DMS79 (cell line): ENCODE data around the gene NQO2.
"Not testable (repeated sequence)": the region's sequence is repeated elsewhere in the genome, so short reads cannot be mapped to it uniquely, and the experiment has no call there.

ENCODE experiments used
- DNase-seq: peaks from one replicate; lab custom pipeline; 2025; lab: John Stamatoyannopoulos, UW

NQO2 gene

GRCh38 chr6:3037638-3038365 is 38.1 kb downstream of the NQO2 start:
- no peak for DNase-seq

GRCh38 chr6:3039384-3039783 is 39.7 kb downstream of the NQO2 start:
- peak; percentile 31 for DNase-seq

- no peak for DNase-seq
Measured at GRCh38 chr6:3041147-3041546, 41.5 kb downstream of the NQO2 start.

- no peak for DNase-seq
Measured at GRCh38 chr6:3041606-3042005, 41.9 kb downstream of the NQO2 start.

GRCh38 chr6:3045369-3045768 is 45.7 kb downstream of the NQO2 start:
- peak; percentile 22 for DNase-seq

DNA sequence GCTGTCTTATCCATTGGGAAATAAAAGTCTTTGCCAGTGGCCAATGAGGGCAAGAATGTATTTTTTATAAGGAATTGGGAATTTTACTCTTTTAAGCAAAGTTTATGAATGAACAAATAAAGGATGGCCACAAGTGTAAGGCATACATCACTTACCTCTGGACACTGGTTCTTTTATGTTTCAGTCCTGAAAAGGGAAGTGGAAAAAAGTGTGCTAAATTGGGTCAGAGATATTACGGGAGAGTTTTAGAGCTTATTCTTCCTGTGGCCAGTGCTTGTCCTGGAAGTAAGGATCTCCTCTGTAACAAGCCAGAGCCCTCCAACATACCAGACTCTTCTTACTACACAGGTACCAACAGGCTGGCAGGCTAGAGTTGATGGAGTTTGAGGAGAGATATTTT is 46.1 kb downstream of the NQO2 start:
- DNase-seq: no peak

- DNase-seq: no peak
Measured at GRCh38 chr6:3046295-3046694, 46.6 kb downstream of the NQO2 start.

DNA sequence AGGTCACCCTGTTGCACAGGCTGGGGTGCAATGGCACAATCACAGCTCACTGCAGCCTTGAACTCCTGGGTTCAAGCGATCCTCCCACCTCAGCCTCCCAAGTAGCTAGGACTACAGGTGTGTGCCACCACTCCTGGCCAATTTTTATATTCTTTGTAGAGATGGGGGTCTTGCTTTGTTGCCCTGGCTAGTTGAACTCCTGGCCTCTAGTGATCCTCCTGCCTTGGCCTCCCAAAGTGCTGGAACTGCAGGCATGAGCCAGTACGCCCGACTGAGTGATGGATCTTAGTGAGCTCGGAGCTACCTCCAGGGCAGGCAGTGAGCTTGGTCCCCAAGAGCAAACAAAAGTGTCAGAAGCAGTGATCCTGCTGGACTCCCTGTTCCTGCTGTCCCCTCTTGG is 48.3 kb downstream of the NQO2 start:
- DNase-seq: not testable (repeated sequence)

GRCh38 chr6:3052481-3053230 is 53.0 kb downstream of the NQO2 start:
- no peak for DNase-seq

DNA sequence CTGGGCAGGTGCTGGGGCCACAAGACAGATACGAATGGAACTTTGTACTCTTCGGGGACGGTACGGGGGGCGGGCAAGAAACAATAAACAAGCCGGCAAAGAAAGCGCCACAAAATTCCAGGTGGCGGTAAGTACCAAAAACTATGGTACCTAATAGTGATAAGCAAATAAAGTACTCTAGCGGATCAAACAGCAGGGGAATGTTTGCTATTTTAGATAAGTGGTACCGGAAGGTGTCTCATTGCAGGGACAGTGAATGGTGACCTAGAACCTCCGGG is 53.5 kb downstream of the NQO2 start:
- no peak for DNase-seq

- DNase-seq: peak; percentile 54
Measured at GRCh38 chr6:3054229-3055157, 54.8 kb downstream of the NQO2 start.

DNA sequence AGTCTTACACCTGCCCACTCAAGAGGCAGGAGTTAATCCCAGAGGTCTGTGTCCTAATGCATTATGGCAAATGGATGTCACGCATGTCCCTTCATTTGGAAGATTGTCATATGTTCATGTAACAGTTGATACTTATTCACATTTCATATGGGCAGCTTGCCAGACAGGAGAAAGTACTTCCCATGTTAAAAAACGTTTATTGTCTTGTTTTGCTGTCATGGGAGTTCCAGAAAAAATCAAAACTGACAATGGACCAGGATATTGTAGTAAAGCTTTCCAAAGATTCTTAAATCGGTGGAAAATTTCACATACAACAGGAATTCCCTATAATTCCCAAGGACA is 55.4 kb downstream of the NQO2 start:
- DNase-seq: not testable (repeated sequence)

DNA sequence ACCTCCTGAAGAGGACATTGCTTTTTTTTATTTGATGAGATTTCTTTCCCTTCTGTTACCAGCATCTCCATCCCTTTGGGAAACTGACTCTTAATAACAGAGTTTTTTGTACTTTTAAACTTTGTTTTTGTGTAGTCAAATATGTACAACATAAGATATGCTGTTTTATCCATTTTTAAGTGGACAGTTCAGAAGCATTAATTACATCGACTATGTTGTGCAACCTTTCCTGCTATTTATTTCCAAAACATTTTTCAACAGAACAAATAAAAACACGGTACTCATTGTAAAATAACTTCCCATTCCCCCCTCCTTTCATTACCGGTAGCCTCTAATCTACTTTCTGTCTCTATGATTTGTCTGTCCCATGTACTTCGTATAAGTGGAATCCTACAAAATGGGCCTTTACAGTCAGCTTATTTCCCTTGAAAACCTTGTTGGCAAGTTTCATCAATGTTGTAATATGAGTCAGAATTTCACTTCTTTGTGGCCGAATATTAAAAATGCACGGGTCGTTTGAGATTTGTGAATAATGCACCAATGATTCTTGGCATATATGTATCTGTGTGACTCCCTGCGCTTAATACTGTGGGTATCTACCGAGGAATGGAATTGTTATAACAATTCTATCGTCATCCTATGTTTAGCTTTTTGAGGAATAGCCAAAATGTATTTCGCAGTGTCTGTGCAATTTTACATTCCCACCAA is 57.5 kb downstream of the NQO2 start:
- DNase-seq: no peak

DNA sequence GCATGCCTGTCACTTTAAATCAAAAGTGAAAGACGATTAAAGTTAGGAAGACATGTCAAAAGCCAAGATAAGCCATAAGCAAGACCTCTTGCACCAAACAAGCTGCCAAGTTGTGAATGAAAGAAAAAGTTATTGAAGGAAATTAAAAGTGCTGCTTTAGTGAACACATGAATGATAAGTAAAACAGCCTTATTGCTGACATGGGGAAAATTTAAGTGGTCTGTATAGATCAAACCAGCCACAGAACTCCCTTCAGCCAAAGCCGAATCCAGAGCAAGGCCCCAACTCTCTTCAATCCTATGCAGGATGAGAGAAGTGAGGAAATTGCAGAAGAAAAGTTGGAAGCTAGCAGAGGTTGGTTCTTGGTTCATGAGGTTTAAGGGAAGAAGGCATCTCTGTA is 59.3 kb downstream of the NQO2 start:
- DNase-seq: no peak

GRCh38 chr6:3060092-3060491 is 60.4 kb downstream of the NQO2 start:
- not testable (repeated sequence) for DNase-seq

- no peak for DNase-seq
Measured at GRCh38 chr6:3061501-3061941, 61.8 kb downstream of the NQO2 start.

DNA sequence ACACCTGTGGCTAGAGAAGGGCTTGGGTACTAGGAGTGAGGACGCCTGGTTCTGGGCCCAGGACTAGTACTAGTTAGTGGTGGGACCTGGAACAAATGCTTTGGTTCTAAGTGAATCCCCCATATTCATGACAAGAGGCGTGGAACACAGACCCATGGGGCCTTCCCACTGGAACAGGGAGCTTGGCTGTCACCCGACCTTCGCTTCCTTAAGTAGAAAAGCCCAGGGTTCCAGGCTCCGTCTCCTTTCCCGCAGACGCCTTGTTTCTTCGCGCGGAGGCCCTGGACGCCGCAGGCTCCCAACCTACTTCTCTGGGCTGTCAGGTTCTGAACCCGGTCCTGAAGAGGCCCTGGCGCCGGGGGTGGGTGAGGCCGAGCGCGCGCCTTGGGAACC is 63.6 kb downstream of the NQO2 start:
- not testable (repeated sequence) for DNase-seq

- DNase-seq: peak; percentile 23
Measured at GRCh38 chr6:3063733-3064700, 64.3 kb downstream of the NQO2 start.

DNA sequence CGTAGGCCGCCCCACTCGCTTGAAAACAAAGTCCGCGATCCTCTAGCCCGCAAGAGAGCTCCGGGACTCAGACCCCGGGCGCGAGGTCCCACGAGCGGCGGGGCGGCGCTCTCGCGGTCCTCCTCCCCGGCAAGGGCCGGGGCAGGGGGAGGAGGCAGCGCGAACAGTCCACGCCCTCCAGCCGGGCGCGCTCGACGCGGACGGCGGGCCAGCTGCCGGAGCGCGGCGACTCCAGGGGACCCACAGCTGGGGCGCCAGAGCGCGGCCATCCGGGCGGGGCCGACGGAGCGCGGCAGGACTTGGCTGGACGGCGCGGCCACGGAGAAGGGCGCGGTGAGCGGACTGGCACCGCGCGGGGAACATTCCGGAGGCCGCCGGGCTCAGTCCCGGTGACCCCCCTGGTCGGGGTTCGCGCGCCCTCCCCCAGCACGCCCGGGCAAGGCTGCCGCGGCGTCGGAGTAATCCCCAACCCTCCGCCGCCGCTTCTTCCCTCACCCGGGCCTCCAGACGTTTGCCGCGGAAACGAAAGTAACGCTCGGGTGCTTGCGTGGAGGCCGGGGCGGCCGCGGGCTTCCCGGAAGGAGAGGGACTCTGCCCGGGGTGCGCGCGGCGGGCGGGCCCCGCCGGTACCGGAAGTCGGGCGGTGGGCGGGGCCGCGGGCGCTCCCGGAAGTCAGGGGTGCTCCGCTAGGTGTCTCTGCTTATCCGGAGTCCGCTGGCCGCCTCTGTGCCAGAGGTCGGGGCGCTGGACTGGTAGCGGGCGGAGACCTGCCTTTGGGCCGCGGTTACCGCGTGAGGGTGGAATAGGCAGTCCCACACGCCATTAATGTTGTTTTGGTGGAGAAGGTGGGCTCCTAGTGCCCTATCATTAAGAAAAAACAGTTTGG is 68.9 kb downstream of the NQO2 start, which contains the start of gene RIPK1:
Gene RIPK1 (plus strand): TSS at position 166 of the 886 bp plus-strand sequence. CDS start 8,330 bp downstream, outside the sequence.
- peak; percentile 38 for DNase-seq
